ENCODE measurements around the gene HAAO. TPM values are rescaled to one million over a fixed set of nuclear protein-coding genes. Genes with fewer than 3 reads are reported as not detected.

Gene HAAO
- total RNA-seq, 1 experiment from 2014 or later, result 6.6 TPM

GRCh38 chr2:42791606-42792005, 777 bp downstream of the HAAO start:
- Histone ChIP-seq H2AFZ (ENCODE audit: low read length) (no peak overlapping the region), H3K9ac (ENCODE audit: extremely low read depth, insufficient read length, low read length) (no peak overlapping the region), H2AK5ac (ENCODE audit: insufficient read length, low read length) (no peak overlapping the region), H3K9me3 (ENCODE audit: control insufficient read depth, low read depth, low read length) (no peaks in the 10 kb centered on the region), H4K8ac (replicated peaks; ENCODE audit: insufficient read length, low read depth, low read length) (no peak overlapping the region), H3K79me1 (ENCODE audit: insufficient read depth, low read depth, low read length, poor library complexity, severe bottlenecking) (no peaks in the 10 kb centered on the region), H2BK20ac (ENCODE audit: low read depth, low read length, poor library complexity, severe bottlenecking) (no peak overlapping the region), H2BK120ac (ENCODE audit: low read depth, low read length, poor library complexity, severe bottlenecking) (no peak overlapping the region), H3K79me2 (ENCODE audit: insufficient read depth, low read length) (no peaks in the 10 kb centered on the region), H3K27ac (ENCODE audit: insufficient read length, low read depth, low read length) (no peak overlapping the region), H3K4me1 (ENCODE audit: insufficient read depth, low read length) (no peaks in the 10 kb centered on the region), H4K91ac (ENCODE audit: insufficient read length, low read depth, low read length) (no peak overlapping the region), H4K5ac (ENCODE audit: insufficient read length, low read depth, low read length) (no peak overlapping the region), H3K27me3 (ENCODE audit: insufficient read depth, low read length) (peaks cover 7% of the 10 kb centered on the region; the same call in 1 of the 2 replicates), H2BK5ac (ENCODE audit: insufficient read length, low read length) (no peak overlapping the region), H3K18ac (ENCODE audit: insufficient read length, low read depth, low read length) (no peak overlapping the region), H3K23ac (ENCODE audit: insufficient read length, low read depth, low read length) (no peak overlapping the region), H3K14ac (ENCODE audit: insufficient read depth, low read length) (no peak overlapping the region), H3K4ac (ENCODE audit: low read depth, low read length) (no peak overlapping the region), H3K4me2 (ENCODE audit: insufficient read depth, insufficient read length, low read length) (peak overlapping the region; percentile 51), H3K56ac (ENCODE audit: insufficient read length, low read depth, low read length) (no peak overlapping the region), H4K20me1 (ENCODE audit: control insufficient read depth, insufficient read depth, insufficient read length) (no peaks in the 10 kb centered on the region), H3T11ph (ENCODE audit: low read length) (no peak overlapping the region), H3K23me2 (ENCODE audit: insufficient read length, low read depth, low read length, poor library complexity, severe bottlenecking) (peaks cover 13% of the 10 kb centered on the region), H2BK12ac (ENCODE audit: insufficient read length, low read depth, low read length) (no peak overlapping the region), H2BK15ac (ENCODE audit: low read depth, low read length) (no peak overlapping the region)
- Mint-ChIP-seq H3K36me3 (ENCODE audit: insufficient read depth in 1 of 3, low read depth in 3 of 3) (peaks cover 0 to 2% (median 0%) of the 10 kb centered on the region in 3 experiments; a peak in 5 of 7 replicates), H3K9me3 (no peaks in the 10 kb centered on the region), H3K27me3 (ENCODE audit: low read depth) (peaks cover 37% of the 10 kb centered on the region), H3K4me3 (peak overlapping the region; percentile 62 to 84), H3K4me1 (peaks cover 35 to 52% of the 10 kb centered on the region in 2 experiments), H3K27ac (no peak overlapping the region)
- DNase-seq, result no peak
- no peak for TF ChIP-seq CTCF (conservative IDR thresholded peaks at IDR 0.05)
- no CpG with 5 or more reads among the region's 4 CpGs for WGBS (ENCODE audit: extremely low coverage, insufficient read length, low lambda C conversion rate)

Data from H9 (cell line).